Right cardiac atrium (tissue), 5 donors: ENCODE results near the gene TBC1D17. TPM values are rescaled to one million over a fixed set of nuclear protein-coding genes. Genes with fewer than 3 reads are reported as not detected.

Experiments used
- ATAC-seq, 2 donors: fragments of 200-7000 bp; cut with Tn5 transposase; one replicate each; pipeline versions ENCODE4 v1.8.0 to v1.9.1; 2020; ENCODE audit warnings: moderate library complexity in 2 of 2, mild to moderate bottlenecking in 1 of 2
- DNase-seq, 3 donors: peaks; one replicate each; pipeline ENCODE4 v3.0.0-alpha.2; 2020
- H3K27ac ChIP-seq: one replicate; pipeline ENCODE4 v1.5.1; 2013; ENCODE audit warnings: mild to moderate bottlenecking, low read length, control low read depth, moderate library complexity
- H3K27me3 ChIP-seq: one replicate; pipeline ENCODE4 v1.6.1; 2013; ENCODE audit not compliant: control insufficient read depth, insufficient read depth
- H3K4me1 ChIP-seq: one replicate; pipeline ENCODE4 v1.6.1; 2013; ENCODE audit warnings: low read length; ENCODE audit not compliant: control insufficient read depth, insufficient read depth
- H3K4me3 ChIP-seq: one replicate; pipeline ENCODE4 v1.5.1; 2013; ENCODE audit warnings: low read length, control low read depth
- H3K9me3 ChIP-seq: one replicate; pipeline ENCODE4 v1.6.1; 2013; ENCODE audit warnings: low read length; ENCODE audit not compliant: control insufficient read depth
- WGBS: extraction: QIAGEN DNeasy Blood & Tissue Kit; methylation state at CpG from one replicate; pipeline ENCODE4 v1.1.7; 2013; 5-methylcytosine and 5-hydroxymethylcytosine counted together
- intact Hi-C, 4 donors: fragments of 100-400 bp; cut with DNase I; formaldehyde crosslinking; loops; one replicate each; pipeline versions ENCODE4 v1.11.0 to v1.14.0; 2022 to 2023
- polyA plus RNA-seq: library from polyadenylated mRNA; stranded (reverse); fragments of 200-250 nt; gene quantifications from one replicate; pipeline ENCODE4 v1.2.3, GENCODE V29; 2013
- total RNA-seq, 4 donors: library from RNA; stranded (reverse); fragmentation: NEBNext Ultra II Directional; extraction: Animal tissue kit (Norgen Biotek cat#: 25700); gene quantifications; one replicate each; pipeline ENCODE4 v1.2.1, GENCODE V29; 2021
- donor health status: healthy with polysubstance abuse.
- donor health status: DM: no; HTN: yes; CAD: no.
- donor health status: DM: no; HTN: no; CAD: no.
- donor health status: DM: no; HTN: yes; CAD: no; lungs with severe emphysema.
- donor health status: DM: yes; HTN: yes; CAD: no.

TBC1D17 gene
- total and polyA plus RNA-seq, 5 donors: 35.6 to 45.7 (median 39.5) TPM

DNA sequence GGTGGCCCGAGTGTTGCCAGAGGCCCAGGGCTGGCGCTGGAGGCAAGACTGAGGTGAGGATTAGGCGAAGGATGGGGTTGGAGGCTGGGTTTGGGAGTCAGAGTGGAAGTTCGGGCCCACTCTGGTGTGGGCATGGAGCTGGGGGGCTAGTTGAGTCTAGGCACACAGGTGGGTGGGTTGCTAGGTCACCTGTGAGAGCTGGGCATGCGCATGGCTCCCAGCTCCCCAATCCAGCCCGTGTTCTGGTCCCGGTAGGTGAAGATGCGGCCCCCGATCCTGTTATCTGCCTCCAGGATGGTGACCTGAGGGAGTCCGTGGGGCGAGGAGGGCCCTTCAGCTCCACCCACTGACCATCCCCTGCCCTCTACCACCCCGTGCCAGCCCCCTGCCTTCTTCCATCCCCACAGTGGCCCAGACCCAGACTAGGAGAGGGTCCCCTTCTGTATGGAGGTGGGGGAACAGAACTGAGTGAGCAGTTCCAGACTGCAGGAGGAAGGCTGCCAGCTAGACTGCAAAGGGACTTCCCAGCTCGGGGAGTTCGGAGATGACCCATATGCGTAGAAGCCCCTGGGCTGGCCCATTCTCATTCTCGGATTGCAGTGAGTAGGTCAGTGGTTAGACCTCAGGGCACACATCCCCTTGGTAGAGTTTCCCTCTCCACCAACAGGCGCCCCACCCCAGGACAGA lies 17.5 kb downstream of the TBC1D17 start:
- Histone ChIP-seq H3K9me3 (no peaks in the 10 kb centered on the region), H3K4me3 (no peak overlapping the region), H3K4me1 (no peaks in the 10 kb centered on the region), H3K27me3 (no peaks in the 10 kb centered on the region), H3K27ac (no peak overlapping the region)
- 87% methylated on average over 17 of the region's 17 CpGs for WGBS
- peak in 1 of 3 donors; percentile 36 for DNase-seq
- ATAC-seq: no peak
- intact Hi-C loops: no loop called here

DNA sequence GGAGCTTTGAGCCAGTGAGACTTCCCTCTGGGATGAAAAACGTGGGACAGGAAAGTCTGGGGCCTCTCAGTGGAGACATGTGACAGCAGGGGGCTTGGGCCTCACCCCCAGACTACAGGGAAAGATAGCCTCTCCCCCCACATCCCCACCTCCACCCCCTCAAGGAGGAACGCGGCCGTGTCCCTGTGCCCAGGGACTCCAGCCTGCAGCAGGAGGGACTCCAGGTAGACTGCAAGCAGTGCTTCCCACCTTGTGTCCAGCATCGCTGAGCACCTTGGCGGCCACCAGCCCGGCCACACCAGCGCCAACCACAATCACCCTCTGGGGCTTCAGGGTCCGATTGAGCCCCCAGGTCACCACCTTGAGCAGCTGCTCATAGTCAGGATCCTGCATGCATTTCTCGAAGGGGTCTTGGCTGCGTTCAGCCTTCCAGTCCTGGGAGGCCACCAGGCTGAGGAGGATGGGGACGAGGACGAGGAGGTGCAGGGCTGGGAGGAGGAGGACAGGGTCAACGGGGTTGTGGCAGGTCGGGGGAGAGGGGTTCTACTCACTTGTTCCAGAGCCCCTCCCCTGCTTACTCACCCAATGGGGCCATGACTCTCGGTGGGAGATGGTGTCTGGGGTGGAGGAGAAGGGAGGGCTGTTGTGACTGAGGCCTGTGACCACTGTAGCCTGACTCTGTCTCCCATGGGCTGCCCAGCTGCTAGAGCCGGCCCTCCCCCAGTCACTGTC lies 18.2 kb downstream of the TBC1D17 start:
- Histone ChIP-seq H3K9me3 (no peaks in the 10 kb centered on the region), H3K4me3 (no peak overlapping the region), H3K4me1 (no peaks in the 10 kb centered on the region), H3K27me3 (no peaks in the 10 kb centered on the region), H3K27ac (no peak overlapping the region)
- ATAC-seq (no peak), DNase-seq (peak in 1 of 3 donors; percentile 58)
- intact Hi-C loops: no loop called here
- 75% methylated on average over 17 of the region's 17 CpGs for WGBS

DNA sequence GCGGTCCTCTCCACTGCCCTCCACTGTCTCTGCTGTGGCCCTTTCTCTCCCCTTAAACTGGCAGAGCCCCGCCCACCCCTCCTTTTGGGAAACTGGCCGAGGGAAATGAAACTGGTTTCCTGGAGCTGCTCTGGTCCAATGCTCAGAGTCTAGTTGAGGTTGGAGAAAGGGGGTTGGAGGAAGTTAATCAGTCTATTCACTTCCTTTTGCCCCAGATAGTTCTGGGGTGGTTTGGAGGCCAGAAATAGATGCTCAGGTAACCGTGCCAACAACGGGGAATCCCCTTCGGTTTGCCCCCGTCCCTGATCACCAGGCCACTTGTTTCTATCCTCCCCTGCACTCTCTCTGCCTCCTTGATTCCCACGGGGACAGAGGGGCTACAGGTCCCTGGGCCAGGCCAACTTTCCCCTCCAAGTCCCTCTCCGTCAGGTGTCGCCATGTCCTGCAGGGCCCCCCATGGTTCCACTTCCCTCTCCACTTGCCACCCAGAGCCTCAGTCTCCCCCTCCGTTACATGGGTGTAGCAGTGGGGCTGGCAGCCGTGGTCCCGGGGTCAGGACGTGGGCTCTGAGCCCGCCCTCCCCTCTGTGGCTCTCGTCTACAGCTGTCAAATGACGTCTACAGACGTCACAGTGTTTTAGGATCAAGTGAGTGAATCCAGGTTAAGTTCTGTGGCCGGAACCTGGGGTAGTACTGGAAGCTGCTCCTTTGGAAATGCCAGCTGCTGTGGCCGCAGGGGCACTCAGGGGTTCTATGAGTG lies 19.5 kb downstream of the TBC1D17 start, which contains the start of gene IL4I1:
IL4I1 (minus strand) TSS at position 25 of the 759 bp plus-strand sequence. CDS start 727 bp downstream, outside the sequence.
- DNase-seq: peak in 2 of 3 donors; percentile 67 to 75
- intact Hi-C loops: no loop called here

DNA sequence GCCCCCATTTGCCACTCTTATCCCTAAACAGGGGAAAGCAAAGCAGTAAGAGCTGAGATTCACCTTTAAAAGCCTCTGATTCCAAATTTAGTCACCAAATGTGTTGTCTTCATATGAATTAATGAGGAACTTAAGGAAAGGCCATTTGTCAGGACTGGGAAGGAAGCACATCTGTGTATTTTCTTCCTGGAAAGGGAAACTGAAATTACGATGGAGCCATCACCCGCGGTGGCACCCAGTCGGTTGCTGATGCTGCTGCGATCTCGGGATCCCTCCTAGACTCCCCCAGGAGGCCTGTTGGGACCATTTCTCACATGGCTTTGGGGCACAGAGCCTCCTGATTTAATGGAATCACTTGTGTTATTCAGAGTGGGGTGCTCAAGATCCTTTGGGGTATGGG lies 26.6 kb downstream of the TBC1D17 start:
- ATAC-seq (no peak), DNase-seq (no peak)
- H3K4me1 ChIP-seq: no peaks in the 10 kb centered on the region
- intact Hi-C loops: no loop called here
- no peak overlapping the region for H3K4me3 ChIP-seq
- no peaks in the 10 kb centered on the region for H3K9me3 ChIP-seq
- no peak overlapping the region for H3K27ac ChIP-seq
- no peaks in the 10 kb centered on the region for H3K27me3 ChIP-seq
- 55% methylated on average over 6 of the region's 6 CpGs for WGBS

More for the DNA sequence above, 19.5 kb downstream of the TBC1D17 start, which contains the start of gene IL4I1:
- peak; percentile 28 to 39 for ATAC-seq
- H3K4me1 ChIP-seq: no peaks in the 10 kb centered on the region
- no peak within 1 kb of the TSS for H3K27ac ChIP-seq
- H3K27me3 ChIP-seq: no peaks in the 10 kb centered on the region
- H3K9me3 ChIP-seq: no peaks in the 10 kb centered on the region
- WGBS: 38% methylated on average over 19 of the region's 20 CpGs
- H3K4me3 ChIP-seq: no peak within 1 kb of the TSS

DNA sequence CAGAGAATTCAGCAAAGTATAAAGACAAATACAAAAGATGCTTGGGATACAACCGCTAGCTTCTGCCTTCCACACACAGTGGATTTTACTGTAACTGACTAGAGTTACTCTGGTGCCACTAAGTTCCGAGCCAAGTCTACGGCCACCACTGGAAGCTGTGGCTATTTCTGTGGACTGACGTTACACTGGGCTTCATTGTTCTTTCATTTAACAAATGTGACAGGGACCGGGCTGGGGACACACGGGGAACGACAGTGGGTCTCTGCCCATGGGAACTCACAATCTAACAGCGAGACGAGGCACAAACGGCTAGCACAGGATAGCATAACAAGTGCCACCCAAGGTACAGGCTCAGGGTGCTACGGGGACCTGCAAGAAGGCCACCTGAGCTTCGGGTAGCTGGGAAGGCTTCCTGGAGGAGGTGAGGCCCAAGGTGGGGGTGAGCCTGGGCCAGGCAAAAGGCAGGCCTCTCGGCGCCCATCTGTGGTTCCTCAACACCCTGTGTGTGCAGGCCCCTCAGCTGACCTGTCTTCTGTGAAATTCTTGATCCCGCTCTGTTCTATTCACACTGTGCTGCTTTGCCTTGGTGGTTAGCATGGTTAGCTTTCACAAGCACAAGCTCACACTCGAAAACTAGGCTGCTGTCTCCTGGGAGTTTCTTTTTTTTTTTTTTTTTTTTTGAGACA lies 29.5 kb downstream of the TBC1D17 start:
- Histone ChIP-seq H3K4me3 (no peak overlapping the region), H3K9me3 (no peaks in the 10 kb centered on the region), H3K27me3 (no peaks in the 10 kb centered on the region), H3K4me1 (no peaks in the 10 kb centered on the region), H3K27ac (no peak overlapping the region)
- ATAC-seq (no peak), DNase-seq (no peak)
- intact Hi-C loops: no loop called here
- WGBS: 91% methylated on average over 16 of the region's 16 CpGs

DNA sequence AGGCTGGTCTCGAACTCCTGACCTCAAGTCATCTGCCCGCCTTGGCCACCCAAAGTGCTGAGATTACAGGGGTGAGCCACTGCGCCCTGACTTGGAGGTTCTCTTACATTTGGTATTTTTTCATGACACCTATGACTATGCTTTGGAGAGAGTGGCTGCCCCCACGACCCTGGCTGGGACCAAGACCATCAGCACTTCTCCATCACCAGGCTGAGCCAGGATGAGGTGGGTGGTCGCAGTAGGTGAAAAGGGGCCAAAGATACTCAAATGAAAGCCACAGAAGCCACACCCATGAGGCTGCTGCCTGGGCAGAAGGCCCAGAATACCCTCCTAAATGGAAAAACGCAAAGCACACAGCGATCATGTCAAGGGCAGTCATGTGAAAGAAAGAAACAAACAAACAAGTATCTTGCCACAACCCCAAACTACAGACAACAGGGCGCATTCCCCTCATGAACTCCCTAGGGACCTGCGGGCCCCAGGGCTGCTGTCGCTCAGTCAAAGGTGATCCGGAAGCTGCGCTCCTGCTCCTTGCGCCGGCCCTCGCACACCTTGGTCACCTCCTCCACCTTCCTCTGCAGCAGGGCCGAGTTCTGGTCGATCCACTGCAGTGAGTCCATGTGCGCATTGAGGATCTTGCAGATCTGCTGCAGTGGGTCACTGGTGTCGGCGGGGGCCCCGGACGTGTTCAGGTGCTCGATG lies 30.4 kb downstream of the TBC1D17 start:
- DNase-seq: no peak
- no peaks in the 10 kb centered on the region for H3K9me3 ChIP-seq
- ATAC-seq: no peak
- intact Hi-C loops: no loop called here
- H3K27ac ChIP-seq: no peak overlapping the region
- 91% methylated on average over 23 of the region's 23 CpGs for whole genome bisulfite sequencing
- no peaks in the 10 kb centered on the region for H3K27me3 ChIP-seq
- H3K4me3 ChIP-seq: no peak overlapping the region
- no peaks in the 10 kb centered on the region for H3K4me1 ChIP-seq

DNA sequence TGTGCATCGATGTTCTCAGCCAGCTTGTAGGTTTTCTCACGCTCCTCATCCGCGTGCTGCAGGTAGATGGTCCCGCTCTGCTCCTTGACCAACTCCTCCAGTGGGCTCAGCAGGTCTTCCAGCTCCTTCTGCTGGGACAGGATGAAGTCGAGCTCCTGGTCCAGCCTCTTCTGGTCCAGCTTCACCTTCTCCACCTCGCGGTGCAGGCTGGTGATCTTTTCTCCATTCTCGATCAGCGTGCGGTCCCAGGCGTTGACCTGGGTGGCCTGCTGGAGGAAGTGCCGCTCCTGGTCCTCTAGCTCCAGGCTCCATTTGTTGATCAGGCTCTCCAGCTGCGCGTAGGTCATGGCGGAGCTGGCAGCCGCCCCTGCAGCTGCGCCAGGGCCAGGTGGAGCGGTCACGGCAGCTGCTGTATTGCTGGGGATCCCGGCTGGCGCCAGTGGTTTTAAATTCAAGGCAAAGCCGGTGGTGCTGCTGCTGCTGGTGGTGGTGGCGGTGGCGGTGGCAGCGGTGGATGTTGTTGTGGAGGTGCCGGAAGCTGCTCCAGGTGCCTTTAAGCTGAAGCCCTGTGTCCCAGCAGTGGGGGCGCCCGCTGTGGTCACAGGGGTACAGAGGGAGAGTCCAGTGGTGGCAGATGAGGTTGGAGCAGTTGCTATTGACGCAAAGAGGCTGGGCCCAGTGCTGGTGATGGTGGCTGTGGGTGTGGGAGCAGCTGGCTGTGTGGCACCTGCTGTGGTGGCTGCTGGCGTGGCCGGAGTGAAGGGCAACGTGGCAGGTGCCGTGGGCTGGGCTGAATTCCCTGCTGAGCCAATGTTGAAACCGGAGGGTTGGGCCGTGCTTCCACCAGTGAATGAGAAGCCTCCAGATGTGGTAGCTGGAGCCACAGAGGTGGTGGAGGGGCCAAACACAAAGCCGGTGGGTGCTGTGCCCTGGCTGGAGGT lies 31.2 kb downstream of the TBC1D17 start:
- H3K9me3 ChIP-seq: no peaks in the 10 kb centered on the region
- no peak overlapping the region for H3K4me3 ChIP-seq
- H3K27me3 ChIP-seq: no peaks in the 10 kb centered on the region
- no peaks in the 10 kb centered on the region for H3K4me1 ChIP-seq
- 96% methylated on average over 37 of the region's 37 CpGs for WGBS
- DNase-seq: peak in 1 of 3 donors; percentile 40
- no peak for ATAC-seq
- intact Hi-C loops: no loop called here
- H3K27ac ChIP-seq: no peak overlapping the region

DNA sequence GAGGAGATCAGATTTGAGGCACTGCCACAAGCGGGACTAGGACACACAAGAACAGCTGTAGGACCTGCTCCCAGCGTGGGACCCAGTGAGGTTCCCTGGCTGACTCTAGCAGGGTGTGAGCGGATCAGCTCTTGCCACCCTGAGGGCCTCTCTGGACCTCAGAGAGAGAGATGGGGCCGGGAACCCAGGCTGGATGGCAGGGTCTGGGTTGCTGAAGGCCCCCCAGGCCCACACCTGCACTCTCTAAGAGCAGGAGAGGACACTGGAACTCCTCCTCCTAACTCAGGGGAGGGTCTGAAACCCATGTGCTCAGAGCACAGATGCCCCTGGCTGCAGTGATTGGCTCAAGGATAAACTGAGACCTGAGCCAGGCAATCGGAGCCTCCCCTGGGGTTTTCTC lies 32.7 kb downstream of the TBC1D17 start:
- no peak for DNase-seq
- ATAC-seq: no peak
- intact Hi-C loops: no loop called here
- H3K9me3 ChIP-seq: no peaks in the 10 kb centered on the region
- H3K4me3 ChIP-seq: no peak overlapping the region
- no peaks in the 10 kb centered on the region for H3K4me1 ChIP-seq
- no peak overlapping the region for H3K27ac ChIP-seq
- H3K27me3 ChIP-seq: no peaks in the 10 kb centered on the region
- 93% methylated on average over 5 of the region's 5 CpGs for WGBS

DNA sequence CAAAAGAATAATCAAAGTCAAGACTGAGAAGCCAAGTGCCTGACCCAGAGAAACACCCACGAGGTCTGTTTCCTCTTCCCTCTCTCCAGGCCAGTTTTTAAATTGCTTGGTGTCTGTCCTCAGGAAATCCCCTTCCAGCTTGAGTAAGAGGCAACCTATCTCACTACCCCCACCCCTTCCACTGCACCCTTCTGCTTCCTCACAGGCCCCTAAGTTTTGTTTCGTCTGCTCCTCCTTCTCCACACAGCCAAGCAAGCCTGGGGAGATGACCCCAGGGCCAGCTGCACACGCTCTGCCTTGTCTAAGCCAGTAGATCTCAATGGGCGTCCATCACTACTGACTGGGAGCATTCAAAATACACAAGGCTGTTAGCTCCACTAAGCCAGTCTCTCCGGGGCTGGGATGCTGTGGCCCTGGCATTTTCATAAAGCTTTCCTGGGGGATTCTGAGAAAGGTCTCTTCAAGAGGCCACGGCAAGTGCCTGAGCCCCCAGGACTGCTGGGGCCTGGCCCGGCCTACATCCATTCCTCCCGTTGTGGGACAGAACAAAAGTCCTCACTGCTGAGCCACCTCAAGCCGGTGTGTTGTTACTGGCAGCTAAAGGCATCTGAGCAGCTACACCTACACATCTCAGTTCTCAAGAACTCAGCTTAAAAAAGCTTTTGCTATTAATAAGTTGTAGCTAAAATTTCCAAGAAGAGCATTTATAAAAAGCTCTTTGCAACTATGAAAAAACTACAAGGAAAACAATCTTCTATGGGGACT lies 34.1 kb downstream of the TBC1D17 start:
- no peaks in the 10 kb centered on the region for H3K4me1 ChIP-seq
- no peaks in the 10 kb centered on the region for H3K9me3 ChIP-seq
- no peaks in the 10 kb centered on the region for H3K27me3 ChIP-seq
- DNase-seq (no peak), ATAC-seq (peak in 1 of 2 donors; percentile 25)
- intact Hi-C loops: no loop called here
- 50% methylated on average over 9 of the region's 9 CpGs for whole genome bisulfite sequencing
- H3K4me3 ChIP-seq: no peak overlapping the region
- no peak overlapping the region for H3K27ac ChIP-seq
